OCI-LY3 (cell line): ENCODE measurements around the gene DDX39A.
A peak's percentile ranks its signal among the peaks of the same experiment; 100 is the strongest.

Experiments
- EZH2phosphoT487 ChIP-seq: fragments of 200-600 bp; shearing (Covaris generic); IDR thresholded peaks from 2 replicates; pipeline ENCODE4 v1.6.1; 2018; ENCODE audit warnings: antibody characterized with exemption, mixed run types, low read depth
- TF ChIP-seq, protein P1 (sequence below): fragments of 200-600, 300-600 bp; sonication (generic); IDR thresholded peaks from 2 replicates; pipeline ENCODE4 v1.5.1; 2014; ENCODE audit warnings: antibody characterized with exemption, low read length, low read depth

- TF ChIP-seq, protein P1, sequence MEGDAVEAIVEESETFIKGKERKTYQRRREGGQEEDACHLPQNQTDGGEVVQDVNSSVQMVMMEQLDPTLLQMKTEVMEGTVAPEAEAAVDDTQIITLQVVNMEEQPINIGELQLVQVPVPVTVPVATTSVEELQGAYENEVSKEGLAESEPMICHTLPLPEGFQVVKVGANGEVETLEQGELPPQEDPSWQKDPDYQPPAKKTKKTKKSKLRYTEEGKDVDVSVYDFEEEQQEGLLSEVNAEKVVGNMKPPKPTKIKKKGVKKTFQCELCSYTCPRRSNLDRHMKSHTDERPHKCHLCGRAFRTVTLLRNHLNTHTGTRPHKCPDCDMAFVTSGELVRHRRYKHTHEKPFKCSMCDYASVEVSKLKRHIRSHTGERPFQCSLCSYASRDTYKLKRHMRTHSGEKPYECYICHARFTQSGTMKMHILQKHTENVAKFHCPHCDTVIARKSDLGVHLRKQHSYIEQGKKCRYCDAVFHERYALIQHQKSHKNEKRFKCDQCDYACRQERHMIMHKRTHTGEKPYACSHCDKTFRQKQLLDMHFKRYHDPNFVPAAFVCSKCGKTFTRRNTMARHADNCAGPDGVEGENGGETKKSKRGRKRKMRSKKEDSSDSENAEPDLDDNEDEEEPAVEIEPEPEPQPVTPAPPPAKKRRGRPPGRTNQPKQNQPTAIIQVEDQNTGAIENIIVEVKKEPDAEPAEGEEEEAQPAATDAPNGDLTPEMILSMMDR = peak; percentile 46
- TF ChIP-seq EZH2phosphoT487 = no peak
These were observed 13.1 kb downstream of the DDX39A start for GRCh38 chr19:14405758-14406644.
